Heart right ventricle (tissue), 16 donors: ENCODE results near the gene MYO3B. TPM values are rescaled to one million over a fixed set of nuclear protein-coding genes. Genes with fewer than 3 reads are reported as not detected.
"Not testable (repeated sequence)": the region's sequence is repeated elsewhere in the genome, so short reads cannot be mapped to it uniquely, and the experiment has no call there.

Source experiments
- ATAC-seq, 8 donors: fragments of 200-7000 bp; cut with Tn5 transposase; one replicate each; pipeline ENCODE4 v1.9.1; 2020; ENCODE audit warnings: mild to moderate bottlenecking in 8 of 8, moderate library complexity in 8 of 8, moderate number of reproducible peaks in 1 of 8
- DNase-seq, 2 donors: peaks; one replicate each; pipeline ENCODE4 v3.0.0-alpha.2; 2020
- H3K27ac ChIP-seq, 10 donors: fragments of 200-600 bp; sonication (generic) in 2 of 10; one replicate each; pipeline versions ENCODE4 v1.5.0 to v1.8.0; 2020 to 2022; ENCODE audit warnings: mild to moderate bottlenecking in 3 of 10
- H3K27me3 ChIP-seq, 7 donors: fragments of 200-600 bp; one replicate each; pipeline ENCODE4 v1.8.0; 2021 to 2022; ENCODE audit warnings: mild to moderate bottlenecking in 2 of 7
- H3K36me3 ChIP-seq, 9 donors: fragments of 200-600 bp; sonication (generic) in 1 of 9; one replicate each; pipeline versions ENCODE4 v1.5.0 to v1.8.0; 2020 to 2022; ENCODE audit warnings: mild to moderate bottlenecking in 2 of 9
- H3K4me1 ChIP-seq, 9 donors: fragments of 200-600 bp; sonication (generic) in 1 of 9; one replicate each; pipeline versions ENCODE4 v1.5.0 to v1.8.0; 2020 to 2022; ENCODE audit warnings: mild to moderate bottlenecking in 4 of 9
- H3K4me3 ChIP-seq, 10 donors: fragments of 200-600 bp; sonication (generic) in 2 of 10; one replicate each; pipeline versions ENCODE4 v1.5.0 to v1.8.0; 2020 to 2022; ENCODE audit warnings: mild to moderate bottlenecking in 7 of 10, moderate library complexity in 2 of 10
- H3K9me3 ChIP-seq, 11 donors: fragments of 200-600 bp in 10 of 11; sonication (generic) in 2 of 11; one replicate each; pipeline versions ENCODE4 v1.5.0 to v1.8.0; 2013 to 2022; ENCODE audit warnings: mild to moderate bottlenecking in 2 of 11, control low read depth in 1 of 11, moderate library complexity in 1 of 11
- WGBS, 2 donors: extraction: QIAGEN DNeasy Blood & Tissue Kit; methylation state at CpG; one replicate each; pipeline ENCODE4 v1.1.7; 2013; ENCODE audit warnings: inconsistent platforms in 1 of 2; 5-methylcytosine and 5-hydroxymethylcytosine counted together
- intact Hi-C, 10 donors: fragments of 100-400 bp; cut with DNase I; formaldehyde crosslinking; loops; one replicate each; pipeline versions ENCODE4 v1.11.1 to v1.14.2; 2022
- polyA plus RNA-seq, 2 donors: library from polyadenylated mRNA; stranded (reverse); fragments of 200-250 nt; gene quantifications; one replicate each; pipeline ENCODE4 v1.2.3, GENCODE V29; 2013
- total RNA-seq, 10 donors: library from RNA; stranded (reverse); fragmentation: NEBNext Ultra II Directional in 3 of 10; extraction: Animal tissue kit (Norgen Biotek cat#: 25700) in 3 of 10; gene quantifications; one replicate each; pipeline versions ENCODE4 v1.2.1 to v1.2.4, GENCODE V29; 2021 to 2023
- TF ChIP-seq, protein P1 (sequence below), 9 donors: fragments of 200-600 bp; sonication (generic) in 2 of 9; IDR thresholded peaks; one replicate each; pipeline versions ENCODE4 v1.5.0 to v1.8.0; 2021 to 2022; ENCODE audit warnings: antibody characterized with exemption in 9 of 9, mild to moderate bottlenecking in 5 of 9, moderate library complexity in 1 of 9
- donor health status: Arrhythmogenic right ventricular cardiomyopathy.
- donor health status: ischemic (EF 13 %, LVEDD 7.1; RV severe dilation, severe dysfunction).
- donor health status: healthy with polysubstance abuse.
- donor health status: DM: no; HTN: yes; CAD: no.
- donor health status: DM: no; HTN: no; CAD: no.
- donor health status: ischemic (EF 25% LVEDD 6.9; RV normal size, moderate dysfunction).
- donor health status: ischemic (EF 25% LVEDD 5.7; RV mildly dilated, moderate dysfunction).
- donor health status: healthy.
- donor health status: DM: yes; HTN: yes; CAD: no.
- donor health status: Ischemic cardiomyopathy.
- donor health status: ischemic (EF 35%, LVEDD 5.7; RV mildly dilated, moderate dysfunction).
- donor health status: nonischemic (EF 11% LVEDD 7.7; RV severe dilation, severe dysfunction).
- donor health status: DM: yes; HTN: yes; CAD: no.
- donor health status: PGD.
- donor health status: ischemic (EF 29% LVEDD 5.4; RV normal size, mild dysfunction).
- donor health status: nonischemic (EF 23%, LVEDD 6.1; RV moderate dilation, normal function).

Gene MYO3B
- total and polyA plus RNA-seq, 12 donors = 0.05 to 0.21 (median 0.09) TPM; not detected in 8

DNA sequence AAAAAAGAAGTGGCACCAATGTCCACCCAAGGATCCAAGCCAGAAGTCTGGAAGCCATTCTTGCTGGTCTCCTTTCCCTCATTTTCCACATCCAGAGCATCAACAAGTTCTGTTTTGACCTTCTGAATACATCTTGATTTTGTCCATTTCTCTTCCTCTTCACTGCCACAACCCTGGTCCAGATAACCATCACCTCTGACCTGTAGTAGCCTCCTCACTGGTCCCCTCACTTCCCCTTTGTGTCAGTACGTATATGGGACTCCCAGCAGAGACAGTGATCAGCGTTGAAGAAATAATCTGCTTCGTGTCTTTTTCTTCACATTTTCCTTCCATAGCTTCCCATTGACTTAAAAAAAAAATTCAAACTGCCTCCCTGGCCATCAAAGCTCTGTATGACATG is 427.9 kb downstream of the MYO3B start:
- no peaks in the 10 kb centered on the region for H3K9me3 ChIP-seq
- intact Hi-C loops = no loop called here
- H3K27ac ChIP-seq = no peak overlapping the region
- no peak overlapping the region for H3K4me3 ChIP-seq
- WGBS, 2 donors = 90 to 92% methylated on average over 3 of the region's 3 CpGs
- DNase-seq (no peak), ATAC-seq (no peak)
- H3K4me1 ChIP-seq = no peaks in the 10 kb centered on the region
- H3K27me3 ChIP-seq = peaks cover 0 to 3% (median 0%) of the 10 kb centered on the region in 7 donors
- H3K36me3 ChIP-seq = no peaks in the 10 kb centered on the region
- TF ChIP-seq, protein P1, sequence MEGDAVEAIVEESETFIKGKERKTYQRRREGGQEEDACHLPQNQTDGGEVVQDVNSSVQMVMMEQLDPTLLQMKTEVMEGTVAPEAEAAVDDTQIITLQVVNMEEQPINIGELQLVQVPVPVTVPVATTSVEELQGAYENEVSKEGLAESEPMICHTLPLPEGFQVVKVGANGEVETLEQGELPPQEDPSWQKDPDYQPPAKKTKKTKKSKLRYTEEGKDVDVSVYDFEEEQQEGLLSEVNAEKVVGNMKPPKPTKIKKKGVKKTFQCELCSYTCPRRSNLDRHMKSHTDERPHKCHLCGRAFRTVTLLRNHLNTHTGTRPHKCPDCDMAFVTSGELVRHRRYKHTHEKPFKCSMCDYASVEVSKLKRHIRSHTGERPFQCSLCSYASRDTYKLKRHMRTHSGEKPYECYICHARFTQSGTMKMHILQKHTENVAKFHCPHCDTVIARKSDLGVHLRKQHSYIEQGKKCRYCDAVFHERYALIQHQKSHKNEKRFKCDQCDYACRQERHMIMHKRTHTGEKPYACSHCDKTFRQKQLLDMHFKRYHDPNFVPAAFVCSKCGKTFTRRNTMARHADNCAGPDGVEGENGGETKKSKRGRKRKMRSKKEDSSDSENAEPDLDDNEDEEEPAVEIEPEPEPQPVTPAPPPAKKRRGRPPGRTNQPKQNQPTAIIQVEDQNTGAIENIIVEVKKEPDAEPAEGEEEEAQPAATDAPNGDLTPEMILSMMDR (IDR thresholded peaks at IDR 0.05) = no peak

DNA sequence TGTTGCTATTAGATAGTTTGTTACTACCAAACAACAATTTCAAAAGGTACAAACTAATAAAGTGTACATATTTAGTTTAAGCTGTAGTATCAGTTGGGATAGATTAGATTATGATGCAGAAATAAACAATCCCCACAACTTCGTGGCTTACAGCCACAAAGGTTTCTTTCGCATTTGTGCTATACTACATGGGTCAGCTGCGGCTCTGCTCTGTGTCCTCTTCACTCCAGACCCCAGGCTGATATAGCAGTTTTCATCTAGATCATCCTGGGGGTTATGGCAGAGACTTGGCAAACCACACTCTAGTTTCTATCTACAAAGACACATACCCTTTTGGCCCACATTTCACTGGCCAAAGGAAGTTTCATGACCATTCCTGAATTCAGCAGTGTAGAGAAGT is 429.2 kb downstream of the MYO3B start:
- Histone ChIP-seq H3K36me3 (no peaks in the 10 kb centered on the region), H3K27me3 (peaks cover 0 to 3% (median 0%) of the 10 kb centered on the region in 7 donors), H3K27ac (no peak overlapping the region), H3K9me3 (no peaks in the 10 kb centered on the region), H3K4me3 (no peak overlapping the region), H3K4me1 (no peaks in the 10 kb centered on the region)
- intact Hi-C loops = no loop called here
- WGBS, 2 donors = 83 to 84% methylated on average over 3 of the region's 3 CpGs
- DNase-seq (no peak), ATAC-seq (no peak)
- TF ChIP-seq, protein P1 (IDR thresholded peaks at IDR 0.05) = no peak

DNA sequence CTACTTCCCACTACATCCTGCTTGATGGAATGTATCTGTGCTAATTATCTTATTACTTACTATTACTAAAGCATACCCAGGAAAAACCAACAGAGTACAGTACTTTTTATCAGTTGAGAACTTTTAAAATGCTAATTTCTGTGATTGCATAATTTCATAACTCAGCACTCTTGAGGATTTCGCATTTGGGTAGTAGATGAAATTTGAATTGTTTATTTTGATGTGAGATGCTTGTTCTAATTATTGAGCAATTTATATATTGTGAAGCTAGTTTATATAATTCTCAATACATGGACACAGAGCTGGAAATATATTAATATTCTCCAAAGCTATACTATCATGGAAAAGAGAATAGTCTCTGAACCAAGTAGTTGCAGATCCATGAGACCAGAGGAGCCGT is 432.7 kb downstream of the MYO3B start:
- Histone ChIP-seq H3K36me3 (no peaks in the 10 kb centered on the region), H3K4me1 (no peaks in the 10 kb centered on the region), H3K9me3 (peaks cover 0 to 10% (median 0%) of the 10 kb centered on the region in 11 donors), H3K4me3 (no peak overlapping the region), H3K27me3 (peaks cover 0 to 2% (median 0%) of the 10 kb centered on the region in 7 donors), H3K27ac (no peak overlapping the region)
- intact Hi-C loops = no loop called here
- no peak for DNase-seq
- TF ChIP-seq, protein P1 (IDR thresholded peaks at IDR 0.05) = no peak
- 75 to 81% methylated on average over 2 of the region's 2 CpGs for WGBS, 2 donors
- ATAC-seq = no peak

DNA sequence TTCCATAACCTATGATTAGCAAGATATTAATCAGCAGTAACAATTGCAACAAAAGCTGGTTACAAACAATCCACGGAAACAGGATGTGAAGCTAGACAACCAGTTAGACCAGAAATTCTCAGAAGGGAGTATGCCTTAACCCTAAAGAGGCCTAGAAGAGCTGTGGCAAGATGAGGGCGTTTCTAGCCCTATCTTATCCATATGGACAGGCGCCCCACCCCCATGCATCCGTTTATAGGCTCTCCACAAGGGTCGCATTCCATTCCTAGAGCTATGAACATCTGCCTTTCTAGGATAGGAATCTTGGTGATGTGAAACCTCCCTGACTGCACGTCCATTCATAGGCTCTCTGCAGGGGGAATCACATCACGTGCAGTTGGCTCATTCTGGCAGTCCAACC is 441.0 kb downstream of the MYO3B start:
- peaks cover 0 to 27% (median 0%) of the 10 kb centered on the region in 11 donors for H3K9me3 ChIP-seq
- intact Hi-C loops = not testable (repeated sequence)

DNA sequence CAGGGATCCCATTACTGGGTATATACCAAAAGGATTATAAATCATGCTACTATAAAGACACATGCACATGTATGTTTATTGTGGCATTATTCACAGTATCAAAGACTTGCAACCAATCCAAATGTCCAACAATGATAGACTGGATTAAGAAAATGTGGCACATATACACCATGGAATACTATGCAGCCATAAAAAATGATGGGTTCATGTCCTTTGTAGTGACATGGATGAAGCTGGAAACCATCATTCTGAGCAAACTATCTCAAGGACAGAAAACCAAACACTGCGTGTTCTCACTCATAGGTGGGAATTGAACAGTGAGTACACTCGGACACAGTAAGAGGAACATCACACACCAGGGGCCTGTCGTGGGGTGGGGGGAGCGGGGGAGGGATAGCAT is 457.1 kb downstream of the MYO3B start:
- H3K4me3 ChIP-seq, H3K4me1 ChIP-seq, DNase-seq, H3K36me3 ChIP-seq, H3K27me3 ChIP-seq, intact Hi-C loops, H3K9me3 ChIP-seq, ATAC-seq, H3K27ac ChIP-seq: not testable (repeated sequence)
- WGBS, 2 donors = 97 to 98% methylated on average over 4 of the region's 4 CpGs

More for the DNA sequence above, 441.0 kb downstream of the MYO3B start:
- not testable (repeated sequence) for H3K27me3 ChIP-seq, ATAC-seq, DNase-seq, H3K4me1 ChIP-seq, H3K27ac ChIP-seq, H3K4me3 ChIP-seq, H3K36me3 ChIP-seq
- WGBS, 2 donors = 73 to 83% methylated on average over 5 of the region's 7 CpGs
